ENCODE results near the gene EPHA1. TPM values are rescaled to one million over a fixed set of nuclear protein-coding genes. Genes with fewer than 3 reads are reported as not detected.

Gene EPHA1
- 3.8 TPM for polyA plus RNA-seq (2013, experiment 1 of 2; ENCODE audit: insufficient read length)
- 3.0 TPM for polyA plus RNA-seq (2013, experiment 2 of 2; ENCODE audit: insufficient read length)

- DNase-seq = no peak
These were observed at the start of gene EPHA1 for GRCh38 chr7:143408686-143409561. TSS of gene EPHA1 (minus strand) at chr7:143408856. CDS start at chr7:143408805, 51 bp downstream.

GRCh38 chr7:143458263-143458662 is 49.6 kb upstream of the EPHA1 start:
- DNase-seq = peak; percentile 83

GRCh38 chr7:143456992-143457793 is 48.5 kb upstream of the EPHA1 start:
- peak; percentile 82 for DNase-seq

GRCh38 chr7:143455942-143456341 is 47.3 kb upstream of the EPHA1 start:
- DNase-seq = no peak

- DNase-seq = no peak
These were observed 46.8 kb upstream of the EPHA1 start for GRCh38 chr7:143455491-143455890.

- peak; percentile 75 for DNase-seq
These were observed 45.5 kb upstream of the EPHA1 start for GRCh38 chr7:143454091-143454680.

GRCh38 chr7:143452495-143452894 is 43.8 kb upstream of the EPHA1 start:
- no peak for DNase-seq

GRCh38 chr7:143451746-143452145 is 43.1 kb upstream of the EPHA1 start:
- no peak for DNase-seq

- DNase-seq = no peak
These were observed 42.5 kb upstream of the EPHA1 start for GRCh38 chr7:143451122-143451521.

GRCh38 chr7:143449793-143450192 is 41.1 kb upstream of the EPHA1 start:
- no peak for DNase-seq

- DNase-seq = no peak
These were observed 39.8 kb upstream of the EPHA1 start for GRCh38 chr7:143448429-143448828.

- no peak for DNase-seq
These were observed 38.8 kb upstream of the EPHA1 start for GRCh38 chr7:143447466-143447865.

GRCh38 chr7:143444785-143445184 is 36.1 kb upstream of the EPHA1 start:
- DNase-seq = no peak

GRCh38 chr7:143444063-143444782 is 35.6 kb upstream of the EPHA1 start:
- DNase-seq = no peak

GRCh38 chr7:143443153-143443552 is 34.5 kb upstream of the EPHA1 start, which contains the start of gene TAS2R60:
TSS of gene TAS2R60 (plus strand) at chr7:143443453. CDS start at chr7:143443453, 0 bp downstream.
- no peak for DNase-seq

- no peak for DNase-seq
These were observed 31.2 kb upstream of the EPHA1 start for GRCh38 chr7:143439866-143440265.

GRCh38 chr7:143437578-143437977 is 28.9 kb upstream of the EPHA1 start:
- no peak for DNase-seq

- DNase-seq = no peak
These were observed 27.8 kb upstream of the EPHA1 start for GRCh38 chr7:143436325-143436946.

GRCh38 chr7:143435266-143435665 is 26.6 kb upstream of the EPHA1 start:
- no peak for DNase-seq

GRCh38 chr7:143434660-143435059 is 26.0 kb upstream of the EPHA1 start:
- DNase-seq = peak; percentile 23

- DNase-seq = no peak
These were observed 25.1 kb upstream of the EPHA1 start for GRCh38 chr7:143433759-143434158.

GRCh38 chr7:143431109-143431508 is 22.5 kb upstream of the EPHA1 start:
- DNase-seq = no peak
